Measurements from ENCODE around the gene C1S. TPM values are rescaled to one million over a fixed set of nuclear protein-coding genes. Genes with fewer than 3 reads are reported as not detected.

C1S gene
- total RNA-seq, 1 donor from 2014 or later, result 6.3 TPM

- Histone ChIP-seq H3K27me3 (ENCODE audit: control insufficient read depth, insufficient read depth, low read length) (no peaks in the 10 kb centered on the region), H3K36me3 (ENCODE audit: control insufficient read depth, insufficient read depth, low read length) (peaks cover 24% of the 10 kb centered on the region), H3K4me3 (ENCODE audit: low read depth, low read length) (no peak overlapping the region)
- TF ChIP-seq CTCF (IDR thresholded peaks at IDR 0.05; ENCODE audit: insufficient read depth, low read length, severe bottlenecking), result no peak
- FAIRE-seq, result no peak
- no peak for DNase-seq (ENCODE audit: low read depth)
Observed at GRCh38 chr12:7114008-7114407, 53.5 kb downstream of the C1S start.

- H3K36me3 ChIP-seq (ENCODE audit: control insufficient read depth, insufficient read depth, low read length), result peaks cover 24% of the 10 kb centered on the region
Observed at GRCh38 chr12:7114851-7115250, 54.3 kb downstream of the C1S start.

DNA sequence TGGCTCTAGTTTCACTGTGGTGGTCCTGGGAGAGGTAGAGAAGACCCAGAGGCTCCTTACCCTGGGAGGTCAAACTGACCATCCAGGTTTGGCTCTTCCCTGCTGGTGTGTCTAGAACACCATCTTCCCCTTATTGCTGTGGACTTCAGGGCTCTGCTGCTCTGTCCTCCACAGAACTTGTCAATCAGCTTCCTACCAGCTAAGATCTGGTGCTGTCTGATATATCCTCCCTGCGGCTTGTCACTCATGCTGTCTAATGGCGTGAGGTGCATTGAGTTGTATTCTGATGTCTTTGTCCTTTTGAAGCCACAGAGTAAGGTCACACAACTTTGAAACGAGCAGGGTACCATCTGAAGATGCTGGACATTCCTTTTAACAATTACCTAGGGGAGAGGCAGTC, 55.7 kb downstream of the C1S start:
- peak; percentile 40 for FAIRE-seq
- Histone ChIP-seq H3K36me3 (ENCODE audit: control insufficient read depth, insufficient read depth, low read length) (peaks cover 24% of the 10 kb centered on the region), H3K4me3 (ENCODE audit: low read depth, low read length) (no peak overlapping the region), H3K27me3 (ENCODE audit: control insufficient read depth, insufficient read depth, low read length) (no peaks in the 10 kb centered on the region)
- no peak for DNase-seq (ENCODE audit: low read depth)
- TF ChIP-seq CTCF (IDR thresholded peaks at IDR 0.05; ENCODE audit: insufficient read depth, low read length, severe bottlenecking), result no peak

More at GRCh38 chr12:7114851-7115250, 54.3 kb downstream of the C1S start:
- DNase-seq (ENCODE audit: low read depth), result no peak
- H3K4me3 ChIP-seq (ENCODE audit: low read depth, low read length), result no peak overlapping the region
- TF ChIP-seq CTCF (IDR thresholded peaks at IDR 0.05; ENCODE audit: insufficient read depth, low read length, severe bottlenecking), result no peak
- no peaks in the 10 kb centered on the region for H3K27me3 ChIP-seq (ENCODE audit: control insufficient read depth, insufficient read depth, low read length)
- FAIRE-seq, result no peak

DNA sequence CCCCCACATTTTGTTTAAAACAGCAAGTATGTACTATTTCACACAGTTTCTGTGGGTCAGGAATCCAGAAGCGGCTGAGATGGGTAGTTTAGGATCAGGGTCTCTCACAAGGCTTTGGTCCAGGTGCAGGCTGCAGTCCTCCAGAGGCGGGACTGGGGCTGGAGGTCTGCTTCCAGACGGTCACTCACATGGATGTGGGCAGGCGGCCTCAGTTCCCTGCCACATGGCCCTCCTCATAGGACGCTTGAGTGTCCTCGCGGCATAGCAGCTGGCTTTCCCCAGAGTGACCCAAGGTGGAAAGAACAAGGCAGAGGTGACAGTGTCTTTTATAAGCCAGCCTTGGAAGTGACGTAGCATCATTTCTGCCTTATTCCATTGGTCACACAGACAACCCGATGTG, 56.4 kb downstream of the C1S start:
- FAIRE-seq (no peak), DNase-seq (ENCODE audit: low read depth) (no peak)
- H3K4me3 ChIP-seq (ENCODE audit: low read depth, low read length), result no peak overlapping the region
- peaks cover 23% of the 10 kb centered on the region for H3K36me3 ChIP-seq (ENCODE audit: control insufficient read depth, insufficient read depth, low read length)
- H3K27me3 ChIP-seq (ENCODE audit: control insufficient read depth, insufficient read depth, low read length), result no peaks in the 10 kb centered on the region
- no peak for TF ChIP-seq CTCF (IDR thresholded peaks at IDR 0.05; ENCODE audit: insufficient read depth, low read length, severe bottlenecking)

DNA sequence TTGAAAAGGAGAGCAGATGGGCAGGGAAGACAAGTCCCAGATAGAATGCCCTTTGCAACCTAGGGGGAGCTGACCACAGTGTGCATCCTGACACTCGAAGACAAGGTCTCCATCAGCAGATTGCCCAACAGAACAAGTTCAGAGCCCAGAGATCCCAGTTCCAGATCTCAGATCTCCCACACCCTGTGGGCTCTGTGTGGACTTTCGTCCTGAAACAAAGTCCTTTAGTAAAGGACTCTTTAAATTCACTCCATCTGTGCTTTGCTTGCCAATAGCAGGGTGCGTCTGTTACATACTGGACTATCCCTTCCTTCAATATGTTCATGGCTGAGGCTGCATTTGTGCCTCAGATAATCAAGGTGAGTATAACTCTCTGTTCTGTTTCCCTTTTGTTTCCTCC, 57.2 kb downstream of the C1S start:
- Histone ChIP-seq H3K36me3 (ENCODE audit: control insufficient read depth, insufficient read depth, low read length) (peaks cover 23% of the 10 kb centered on the region), H3K27me3 (ENCODE audit: control insufficient read depth, insufficient read depth, low read length) (no peaks in the 10 kb centered on the region), H3K4me3 (ENCODE audit: low read depth, low read length) (no peak overlapping the region)
- DNase-seq (ENCODE audit: low read depth) (no peak), FAIRE-seq (no peak)
- TF ChIP-seq CTCF (IDR thresholded peaks at IDR 0.05; ENCODE audit: insufficient read depth, low read length, severe bottlenecking), result no peak

- no peak for TF ChIP-seq CTCF (IDR thresholded peaks at IDR 0.05; ENCODE audit: insufficient read depth, low read length, severe bottlenecking)
- peaks cover 20% of the 10 kb centered on the region for H3K36me3 ChIP-seq (ENCODE audit: control insufficient read depth, insufficient read depth, low read length)
- no peak for FAIRE-seq
- DNase-seq (ENCODE audit: low read depth), result no peak
- H3K27me3 ChIP-seq (ENCODE audit: control insufficient read depth, insufficient read depth, low read length), result no peaks in the 10 kb centered on the region
- no peak overlapping the region for H3K4me3 ChIP-seq (ENCODE audit: low read depth, low read length)
Observed at GRCh38 chr12:7118881-7119280, 58.4 kb downstream of the C1S start.

All from bronchial epithelial cell (primary cell).